MG63 (cell line): ENCODE results near the gene SET. TPM values are rescaled to one million over a fixed set of nuclear protein-coding genes. Genes with fewer than 3 reads are reported as not detected.

Source experiments
- DNase-seq: peaks from one replicate; pipeline ENCODE4 v3.0.0-alpha.2; 2020
- H3K27me3 ChIP-seq: fragments of 250-450 bp; sonication (Bioruptor Pico); 2 replicates; pipeline ENCODE4 v1.5.1; 2020; ENCODE audit warnings: mild to moderate bottlenecking, moderate library complexity
- H3K36me3 ChIP-seq: fragments of 250-450 bp; sonication (Bioruptor Pico); 2 replicates; pipeline ENCODE4 v1.5.1; 2020; ENCODE audit warnings: mild to moderate bottlenecking, moderate library complexity
- H3K4me3 ChIP-seq: fragments of 250-450 bp; sonication (Bioruptor Pico); 2 replicates; pipeline ENCODE4 v1.5.1; 2020; ENCODE audit warnings: mild to moderate bottlenecking, moderate library complexity
- H3K9me3 ChIP-seq: fragments of 250-450 bp; sonication (Bioruptor Pico); 2 replicates; pipeline ENCODE4 v1.5.1; 2020; ENCODE audit warnings: mild to moderate bottlenecking, moderate library complexity
- total RNA-seq: library from RNA; depleted of rRNA; stranded (reverse); fragments of >200 nt; shearing (Covaris generic); gene quantifications from 2 replicates; pipeline ENCODE4 v1.2.3, GENCODE V29; 2014; ENCODE audit warnings: low replicate concordance

The SET gene
- total RNA-seq, 1 experiment from 2014 or later: 782 TPM

GRCh38 chr9:128702949-128703615, 14.1 kb downstream of the SET start:
- peak overlapping the region; percentile 70 for H3K4me3 ChIP-seq
- peak; percentile 48 for DNase-seq

GRCh38 chr9:128703616-128704355, 14.8 kb downstream of the SET start:
- Histone ChIP-seq H3K9me3 (no peaks in the 10 kb centered on the region), H3K36me3 (no peaks in the 10 kb centered on the region), H3K4me3 (peak overlapping the region; percentile 70), H3K27me3 (no peaks in the 10 kb centered on the region)
- DNase-seq: no peak

More at GRCh38 chr9:128702949-128703615, 14.1 kb downstream of the SET start:
- Histone ChIP-seq H3K9me3 (no peaks in the 10 kb centered on the region), H3K36me3 (no peaks in the 10 kb centered on the region), H3K27me3 (no peaks in the 10 kb centered on the region)

- Histone ChIP-seq H3K4me3 (no peak overlapping the region), H3K36me3 (no peaks in the 10 kb centered on the region), H3K9me3 (no peaks in the 10 kb centered on the region), H3K27me3 (no peaks in the 10 kb centered on the region)
- no peak for DNase-seq
Measured at GRCh38 chr9:128704356-128704670, 15.3 kb downstream of the SET start.

- DNase-seq: no peak
- Histone ChIP-seq H3K36me3 (no peaks in the 10 kb centered on the region), H3K4me3 (no peak overlapping the region), H3K9me3 (no peaks in the 10 kb centered on the region), H3K27me3 (no peaks in the 10 kb centered on the region)
Measured at GRCh38 chr9:128705051-128705965, 16.3 kb downstream of the SET start.

- no peaks in the 10 kb centered on the region for H3K36me3 ChIP-seq
- no peak for DNase-seq
- no peaks in the 10 kb centered on the region for H3K9me3 ChIP-seq
- no peaks in the 10 kb centered on the region for H3K27me3 ChIP-seq
- no peak overlapping the region for H3K4me3 ChIP-seq
Measured at GRCh38 chr9:128706045-128706444, 17.0 kb downstream of the SET start.

GRCh38 chr9:128706671-128707381, 17.8 kb downstream of the SET start:
- Histone ChIP-seq H3K36me3 (no peaks in the 10 kb centered on the region), H3K9me3 (no peaks in the 10 kb centered on the region), H3K27me3 (no peaks in the 10 kb centered on the region), H3K4me3 (no peak overlapping the region)
- no peak for DNase-seq

GRCh38 chr9:128707446-128707845, 18.4 kb downstream of the SET start:
- no peak for DNase-seq
- Histone ChIP-seq H3K27me3 (no peaks in the 10 kb centered on the region), H3K4me3 (no peak overlapping the region), H3K9me3 (no peaks in the 10 kb centered on the region), H3K36me3 (no peaks in the 10 kb centered on the region)

- H3K27me3 ChIP-seq: no peaks in the 10 kb centered on the region
- no peak for DNase-seq
- no peak overlapping the region for H3K4me3 ChIP-seq
- H3K36me3 ChIP-seq: no peaks in the 10 kb centered on the region
- no peaks in the 10 kb centered on the region for H3K9me3 ChIP-seq
Measured at GRCh38 chr9:128712451-128713410, 23.7 kb downstream of the SET start.

GRCh38 chr9:128713411-128713780, 24.4 kb downstream of the SET start:
- Histone ChIP-seq H3K4me3 (no peak overlapping the region), H3K9me3 (no peaks in the 10 kb centered on the region), H3K27me3 (no peaks in the 10 kb centered on the region), H3K36me3 (no peaks in the 10 kb centered on the region)
- DNase-seq: no peak

GRCh38 chr9:128713941-128714573, 25.0 kb downstream of the SET start:
- DNase-seq: no peak
- Histone ChIP-seq H3K9me3 (no peaks in the 10 kb centered on the region), H3K4me3 (no peak overlapping the region), H3K36me3 (no peaks in the 10 kb centered on the region), H3K27me3 (no peaks in the 10 kb centered on the region)

- H3K4me3 ChIP-seq: no peak overlapping the region
- no peaks in the 10 kb centered on the region for H3K36me3 ChIP-seq
- no peak for DNase-seq
- H3K9me3 ChIP-seq: no peaks in the 10 kb centered on the region
- H3K27me3 ChIP-seq: no peaks in the 10 kb centered on the region
Measured at GRCh38 chr9:128714586-128715435, 25.8 kb downstream of the SET start.

- no peaks in the 10 kb centered on the region for H3K27me3 ChIP-seq
- DNase-seq: no peak
Measured at GRCh38 chr9:128715436-128715750, 26.4 kb downstream of the SET start.

GRCh38 chr9:128716581-128717254, 27.7 kb downstream of the SET start:
- Histone ChIP-seq H3K9me3 (no peaks in the 10 kb centered on the region), H3K36me3 (no peaks in the 10 kb centered on the region; the same call in none of the 2 replicates), H3K4me3 (no peak overlapping the region), H3K27me3 (no peaks in the 10 kb centered on the region)
- DNase-seq: peak; percentile 23

More at GRCh38 chr9:128715436-128715750, 26.4 kb downstream of the SET start:
- H3K4me3 ChIP-seq: no peak overlapping the region
- H3K9me3 ChIP-seq: no peaks in the 10 kb centered on the region
- no peaks in the 10 kb centered on the region; the same call in 1 of the 2 replicates for H3K36me3 ChIP-seq

GRCh38 chr9:128718047-128718446, 29.0 kb downstream of the SET start:
- Histone ChIP-seq H3K27me3 (no peaks in the 10 kb centered on the region), H3K4me3 (no peak overlapping the region), H3K9me3 (no peaks in the 10 kb centered on the region), H3K36me3 (no peaks in the 10 kb centered on the region; the same call in none of the 2 replicates)
- DNase-seq: no peak
